ENCODE data around the gene SMCO2.

The SMCO2 gene

DNA sequence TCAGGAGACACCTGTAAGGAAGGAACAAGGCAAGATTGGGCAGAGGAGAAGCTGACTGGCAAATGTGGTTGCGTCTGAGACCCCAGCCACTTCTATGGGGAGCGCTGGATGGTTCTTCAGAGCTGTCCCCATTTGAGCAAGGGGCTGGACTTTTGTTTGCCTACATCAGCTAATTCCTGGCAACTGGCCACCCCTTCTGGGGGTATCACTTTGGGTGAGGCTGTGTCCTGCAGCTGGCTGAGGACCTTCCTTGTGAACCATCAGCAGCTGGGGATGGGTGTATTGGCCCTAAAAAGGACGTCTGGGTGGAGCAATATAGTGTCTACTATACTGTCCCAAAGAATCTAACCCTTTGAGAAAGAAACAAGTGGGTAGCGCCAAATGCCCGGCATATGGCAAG is 101.1 kb downstream of the SMCO2 start:
- TF ChIP-seq FOXM1 (IDR thresholded peaks at IDR 0.05; ENCODE audit: borderline replicate concordance, low read depth) (no peak), ZBTB7A (IDR thresholded peaks at IDR 0.05; ENCODE audit: low read depth) (peak; percentile 44; the same call in 1 of the 2 replicates)

- no peak for TF ChIP-seq MAX (IDR thresholded peaks at IDR 0.05)
- no peak for TF ChIP-seq FOXM1 (IDR thresholded peaks at IDR 0.05; ENCODE audit: borderline replicate concordance, low read depth)
- TF ChIP-seq YY1 (IDR thresholded peaks at IDR 0.05; ENCODE audit: low read depth), result no peak
- no peak for TF ChIP-seq TEAD4 (IDR thresholded peaks at IDR 0.05)
- TF ChIP-seq, protein P1, sequence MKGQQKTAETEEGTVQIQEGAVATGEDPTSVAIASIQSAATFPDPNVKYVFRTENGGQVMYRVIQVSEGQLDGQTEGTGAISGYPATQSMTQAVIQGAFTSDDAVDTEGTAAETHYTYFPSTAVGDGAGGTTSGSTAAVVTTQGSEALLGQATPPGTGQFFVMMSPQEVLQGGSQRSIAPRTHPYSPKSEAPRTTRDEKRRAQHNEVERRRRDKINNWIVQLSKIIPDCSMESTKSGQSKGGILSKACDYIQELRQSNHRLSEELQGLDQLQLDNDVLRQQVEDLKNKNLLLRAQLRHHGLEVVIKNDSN (IDR thresholded peaks at IDR 0.05), result no peak
- no peak for TF ChIP-seq CREB1 (IDR thresholded peaks at IDR 0.05; ENCODE audit: low read depth)
- no peak for TF ChIP-seq TCF12 (IDR thresholded peaks at IDR 0.05; ENCODE audit: low read depth)
- TF ChIP-seq TAF1 (IDR thresholded peaks at IDR 0.05; ENCODE audit: low read depth), result no peak
- no peak for TF ChIP-seq REST (IDR thresholded peaks at IDR 0.05; ENCODE audit: low read depth)
- TF ChIP-seq RAD21 (IDR thresholded peaks at IDR 0.05; ENCODE audit: low read depth), result no peak
Measured at GRCh38 chr12:27548301-27549199, 102.0 kb downstream of the SMCO2 start.

DNA sequence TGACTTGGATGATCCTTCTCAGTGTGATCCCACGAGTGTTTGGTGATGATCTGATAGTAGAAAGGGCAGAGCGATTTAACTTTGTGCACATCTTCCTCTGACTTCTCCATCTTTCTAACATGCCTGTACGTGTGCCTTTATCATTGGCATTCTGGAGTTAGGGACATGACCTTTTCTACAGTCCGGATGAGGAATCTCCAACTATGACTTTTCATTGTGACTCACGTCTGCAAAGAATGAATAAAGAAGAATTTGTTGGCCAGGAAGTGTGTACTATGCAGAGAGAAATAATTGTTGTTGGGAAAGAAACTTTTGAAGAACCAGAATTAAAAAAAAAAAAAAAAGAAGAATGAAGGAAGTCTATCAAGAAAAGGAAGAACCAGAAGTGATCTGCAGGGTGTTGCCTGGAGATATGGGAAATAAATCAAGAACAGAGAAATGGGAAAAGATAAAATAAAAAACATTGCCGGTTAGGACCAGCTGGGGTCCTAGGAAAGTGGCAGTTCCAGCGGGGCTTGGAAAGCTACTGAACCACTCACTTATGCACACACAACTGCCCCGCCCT is 102.8 kb downstream of the SMCO2 start:
- TF ChIP-seq, protein P1 (IDR thresholded peaks at IDR 0.05), result no peak
- TF ChIP-seq TEAD4 (IDR thresholded peaks at IDR 0.05) (peak; percentile 76), FOXM1 (IDR thresholded peaks at IDR 0.05; ENCODE audit: borderline replicate concordance, low read depth) (no peak)

DNA sequence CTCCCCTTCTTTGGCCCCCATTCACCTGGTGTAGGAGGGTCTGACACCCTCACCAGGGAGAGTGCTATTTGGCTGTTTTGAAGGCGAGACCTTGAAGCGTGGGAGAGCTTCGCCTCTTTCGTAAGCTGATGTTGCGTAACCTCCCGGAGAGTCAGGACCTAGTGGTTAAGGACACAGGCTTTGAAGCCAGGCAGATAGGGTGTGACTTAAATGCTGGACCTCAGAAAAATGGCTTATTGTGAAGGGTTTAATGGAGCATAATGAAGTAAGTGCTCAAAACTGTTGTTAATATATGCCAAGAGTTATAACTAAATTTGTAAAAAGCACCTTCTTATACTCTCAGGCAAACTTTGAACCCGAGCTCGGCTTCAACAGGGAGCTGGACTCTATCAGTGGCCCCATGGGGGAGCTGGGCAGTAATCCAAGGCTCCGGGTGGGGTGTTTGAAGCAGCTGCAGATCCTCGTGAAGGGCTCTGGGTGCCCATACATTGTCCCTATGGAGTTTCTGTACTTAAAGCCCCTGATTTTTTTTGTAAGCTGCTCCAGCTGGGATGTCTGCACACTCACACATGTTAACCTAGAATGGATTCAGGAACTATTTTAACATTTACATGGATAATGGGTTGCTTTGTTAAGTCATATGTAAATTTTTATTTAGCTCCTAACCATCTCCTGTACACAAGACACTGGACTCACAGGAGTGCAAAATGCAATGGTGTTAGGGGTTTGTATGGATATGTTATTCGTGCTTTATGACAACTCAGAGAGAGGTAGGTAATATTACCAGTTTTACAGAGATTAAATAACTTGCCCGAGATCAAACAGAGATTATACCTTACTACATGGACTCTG is 103.5 kb downstream of the SMCO2 start:
- peak; percentile 89 for TF ChIP-seq TEAD4 (IDR thresholded peaks at IDR 0.05)
- TF ChIP-seq, protein P1 (IDR thresholded peaks at IDR 0.05), result peak; percentile 36
- TF ChIP-seq NFIC (IDR thresholded peaks at IDR 0.05), result peak; percentile 95
- peak; percentile 97 for TF ChIP-seq EGR1 (IDR thresholded peaks at IDR 0.05)
- TF ChIP-seq EP300 (IDR thresholded peaks at IDR 0.05; ENCODE audit: borderline replicate concordance), result peak; percentile 98
- TF ChIP-seq CEBPB (IDR thresholded peaks at IDR 0.05), result peak; percentile 100
- peak; percentile 68 for TF ChIP-seq YY1 (IDR thresholded peaks at IDR 0.05; ENCODE audit: low read depth)
- TF ChIP-seq MAX (IDR thresholded peaks at IDR 0.05), result peak; percentile 96
- TF ChIP-seq CREB1 (IDR thresholded peaks at IDR 0.05; ENCODE audit: low read depth), result no peak
- peak; percentile 45; the same call in 1 of the 2 replicates for TF ChIP-seq REST (IDR thresholded peaks at IDR 0.05; ENCODE audit: low read depth)
- no peak for TF ChIP-seq TAF1 (IDR thresholded peaks at IDR 0.05; ENCODE audit: low read depth)
- TF ChIP-seq ZBTB7A (IDR thresholded peaks at IDR 0.05; ENCODE audit: low read depth), result peak; percentile 89
- TF ChIP-seq FOXM1 (IDR thresholded peaks at IDR 0.05; ENCODE audit: borderline replicate concordance, low read depth), result peak; percentile 95
- TF ChIP-seq RAD21 (IDR thresholded peaks at IDR 0.05; ENCODE audit: low read depth), result peak; percentile 48
- TF ChIP-seq TCF12 (IDR thresholded peaks at IDR 0.05; ENCODE audit: low read depth), result peak; percentile 98

GRCh38 chr12:27550653-27550975 is 104.1 kb downstream of the SMCO2 start:
- TF ChIP-seq, protein P1 (IDR thresholded peaks at IDR 0.05), result no peak
- TF ChIP-seq CEBPB (IDR thresholded peaks at IDR 0.05), result no peak
